Activated CD4-positive, alpha-beta T cell treated with anti-CD3 and anti-CD28 coated beads, Interleukin-2, amount 50 U/mL, for 1 hour (primary cell): ENCODE measurements around the gene AP2S1.
A peak's percentile ranks its signal among the peaks of the same experiment; 100 is the strongest.
"Not testable (repeated sequence)": the region's sequence is repeated elsewhere in the genome, so short reads cannot be mapped to it uniquely, and the experiment has no call there.

Source experiments
- DNase-seq: peaks from one replicate; pipeline ENCODE4 v3.0.0-alpha.2; 2020

Gene AP2S1

DNA sequence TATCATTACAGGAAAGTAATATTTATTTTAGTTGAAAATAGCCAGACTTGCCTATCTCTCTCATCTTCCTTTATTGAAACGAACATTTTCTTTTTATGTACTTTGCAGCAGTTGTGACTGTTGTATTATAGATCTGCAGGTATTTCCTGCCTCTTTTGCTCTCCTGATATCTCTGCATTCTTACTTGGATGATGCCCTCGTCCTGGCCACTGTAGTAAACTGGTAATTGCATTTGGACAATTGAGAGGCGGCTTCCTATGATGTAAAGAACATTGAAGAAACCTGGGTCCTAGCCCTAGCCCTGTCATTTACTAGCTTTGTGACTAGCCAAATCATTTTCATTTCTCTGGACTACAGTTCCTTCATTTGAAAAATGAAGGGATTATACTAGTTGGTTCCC, 16.5 kb upstream of the AP2S1 start:
- no peak for DNase-seq

DNA sequence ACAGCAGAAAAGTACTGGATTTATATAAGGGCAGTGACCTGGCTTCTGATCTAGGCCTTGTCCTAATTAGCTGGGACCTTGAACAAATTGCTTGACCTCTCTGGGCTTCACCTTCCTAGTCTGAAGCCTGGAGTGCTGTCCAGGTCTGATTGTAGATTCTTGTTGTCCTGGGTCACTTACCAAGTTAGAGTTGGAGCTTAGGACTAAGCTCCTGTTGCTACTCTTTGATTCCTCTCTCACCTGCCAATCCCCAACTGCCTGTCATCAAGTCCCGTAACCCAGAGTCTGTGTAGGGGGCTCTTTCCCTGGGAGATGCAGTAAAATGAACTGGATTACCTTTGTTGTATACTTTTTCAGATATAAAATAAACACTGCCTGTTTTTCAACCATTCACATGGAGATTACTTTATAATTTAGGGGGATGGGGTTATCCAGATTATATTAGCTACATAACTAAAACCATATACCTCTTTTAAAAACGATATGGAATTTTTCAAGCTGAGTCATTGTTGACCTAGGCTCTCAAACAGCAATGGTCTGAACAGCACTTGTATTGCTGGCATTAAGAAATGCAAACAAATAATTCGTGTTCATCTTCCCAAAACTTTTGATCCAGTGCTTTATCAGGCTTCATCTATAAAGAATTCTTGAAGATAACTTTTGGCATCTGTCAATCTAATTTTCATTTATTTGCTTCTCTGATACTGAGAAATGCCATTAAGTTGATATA, 15.9 kb upstream of the AP2S1 start:
- no peak for DNase-seq

DNA sequence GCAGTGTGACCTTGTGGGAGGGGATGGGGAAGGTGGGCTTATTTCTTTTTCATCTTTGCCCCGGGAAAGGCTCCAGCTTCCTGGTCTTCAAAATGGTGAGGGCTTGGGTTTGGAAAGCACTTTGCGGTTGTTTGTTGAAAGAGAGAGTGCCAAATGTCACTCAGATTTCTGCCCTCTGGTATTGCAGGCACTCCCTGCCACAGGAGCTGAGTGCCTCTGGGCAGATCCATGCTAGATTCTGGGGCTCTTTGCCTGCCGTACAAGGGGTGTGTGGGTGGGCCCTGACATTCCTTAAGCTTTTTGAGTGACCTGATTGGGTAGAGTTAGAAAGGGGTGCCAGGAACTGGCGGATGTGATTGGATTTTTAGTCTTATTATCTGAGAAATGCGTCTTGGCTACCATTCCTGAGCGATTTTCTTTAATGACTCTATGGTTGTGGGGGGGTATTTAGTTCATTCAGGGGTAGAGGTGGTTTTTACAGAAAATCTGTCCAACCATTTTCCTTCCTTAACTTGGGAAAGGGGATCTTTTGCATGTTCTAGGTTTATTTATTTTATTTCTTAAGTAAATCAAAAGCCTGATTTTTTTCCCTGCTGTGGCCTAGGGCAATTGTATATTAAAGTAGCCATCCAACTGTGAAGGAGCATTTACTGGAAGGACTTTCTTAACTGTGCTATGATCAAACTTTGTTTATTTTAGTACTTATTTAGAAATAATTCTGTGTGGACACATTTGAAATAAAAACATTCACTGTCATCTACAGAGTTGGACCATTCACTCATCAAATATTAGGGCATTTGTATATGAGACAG, 13.4 kb upstream of the AP2S1 start:
- DNase-seq: no peak

DNA sequence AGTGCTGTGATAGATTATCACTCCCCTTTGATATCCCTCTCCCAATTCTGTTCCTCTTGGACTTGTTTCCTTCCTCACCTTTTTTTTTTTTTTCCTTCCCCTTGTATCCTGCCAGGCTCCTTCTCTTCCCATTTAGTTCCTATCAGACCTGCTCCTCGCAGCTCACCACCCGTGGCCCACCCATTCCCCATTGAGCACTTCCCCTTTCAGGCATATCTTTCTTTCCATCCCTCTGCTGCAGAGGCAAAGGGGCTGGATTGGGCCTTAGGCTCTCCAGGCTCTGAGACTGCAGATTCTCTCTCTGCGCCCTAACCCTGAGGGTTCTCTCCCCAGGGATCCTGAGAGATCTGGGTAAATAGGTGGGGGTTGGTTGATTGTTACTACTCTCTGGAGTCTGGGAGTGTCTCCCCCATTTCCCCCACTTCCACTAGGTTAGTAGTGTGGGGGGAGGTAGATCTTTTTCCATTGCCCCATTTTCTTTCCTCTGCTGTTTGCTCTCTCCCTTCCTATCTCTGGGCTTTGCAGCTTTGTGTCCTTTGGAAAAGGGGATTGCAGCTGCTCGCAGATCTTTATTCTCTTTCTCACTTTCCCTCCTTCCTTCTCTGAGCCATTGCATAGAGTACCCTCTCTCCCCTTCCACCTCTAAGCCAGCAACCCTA, 12.5 kb upstream of the AP2S1 start:
- DNase-seq: no peak

DNA sequence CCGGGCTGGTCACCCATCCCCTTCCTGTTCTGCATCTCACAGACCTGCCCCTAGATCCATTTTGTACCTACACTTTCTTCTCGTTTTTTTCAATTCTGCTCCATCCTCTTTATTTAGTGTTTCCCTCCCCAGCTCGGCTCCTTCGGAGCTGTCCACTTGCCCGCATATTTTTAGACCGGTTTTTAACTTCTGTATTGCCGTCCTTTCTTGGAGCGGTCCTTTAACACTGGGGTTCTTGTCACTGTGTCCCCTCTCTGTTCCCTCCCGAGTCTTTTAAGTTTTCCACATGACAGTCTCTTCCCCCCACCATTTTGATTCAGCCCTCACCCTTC, 11.8 kb upstream of the AP2S1 start:
- DNase-seq: no peak

DNA sequence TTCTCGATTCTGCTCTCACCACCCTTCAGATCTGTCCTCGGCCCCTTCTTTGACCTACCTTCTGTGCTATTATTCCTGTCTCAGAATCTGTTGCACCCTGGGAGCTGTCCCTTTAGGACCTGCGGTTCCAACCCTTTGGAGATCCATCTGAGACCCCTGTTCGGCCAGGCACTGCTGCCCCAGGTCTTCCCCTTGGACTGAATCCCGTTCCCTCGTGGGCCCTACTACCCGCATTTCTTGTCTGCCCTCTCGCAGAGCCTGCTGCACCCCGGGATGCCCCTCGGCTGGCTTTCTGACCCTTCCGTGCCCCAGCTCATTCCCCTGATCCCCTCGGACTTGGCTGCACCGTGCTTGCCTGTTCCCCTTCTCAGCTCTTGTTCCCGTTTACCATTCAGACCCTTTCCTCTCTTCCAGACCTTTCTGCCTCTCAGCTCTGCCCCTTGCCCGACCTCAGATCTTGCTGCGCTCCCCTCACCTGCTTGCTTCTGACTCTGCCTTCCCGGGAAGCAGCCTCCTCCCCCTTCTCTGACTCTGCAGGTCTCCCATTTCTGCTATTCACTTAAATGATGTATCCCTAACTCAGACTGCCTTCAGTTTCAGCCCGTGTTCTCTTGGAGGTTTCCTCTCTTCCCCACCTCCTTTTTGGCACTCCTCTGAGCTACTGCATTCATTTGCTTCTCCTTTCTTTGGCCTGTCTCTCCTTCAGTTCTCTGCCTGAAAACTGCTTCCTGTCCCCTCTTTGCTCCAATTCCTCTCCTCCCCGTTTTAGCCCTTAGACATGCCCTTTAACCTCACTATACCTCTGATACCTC, 11.3 kb upstream of the AP2S1 start:
- DNase-seq: no peak

DNA sequence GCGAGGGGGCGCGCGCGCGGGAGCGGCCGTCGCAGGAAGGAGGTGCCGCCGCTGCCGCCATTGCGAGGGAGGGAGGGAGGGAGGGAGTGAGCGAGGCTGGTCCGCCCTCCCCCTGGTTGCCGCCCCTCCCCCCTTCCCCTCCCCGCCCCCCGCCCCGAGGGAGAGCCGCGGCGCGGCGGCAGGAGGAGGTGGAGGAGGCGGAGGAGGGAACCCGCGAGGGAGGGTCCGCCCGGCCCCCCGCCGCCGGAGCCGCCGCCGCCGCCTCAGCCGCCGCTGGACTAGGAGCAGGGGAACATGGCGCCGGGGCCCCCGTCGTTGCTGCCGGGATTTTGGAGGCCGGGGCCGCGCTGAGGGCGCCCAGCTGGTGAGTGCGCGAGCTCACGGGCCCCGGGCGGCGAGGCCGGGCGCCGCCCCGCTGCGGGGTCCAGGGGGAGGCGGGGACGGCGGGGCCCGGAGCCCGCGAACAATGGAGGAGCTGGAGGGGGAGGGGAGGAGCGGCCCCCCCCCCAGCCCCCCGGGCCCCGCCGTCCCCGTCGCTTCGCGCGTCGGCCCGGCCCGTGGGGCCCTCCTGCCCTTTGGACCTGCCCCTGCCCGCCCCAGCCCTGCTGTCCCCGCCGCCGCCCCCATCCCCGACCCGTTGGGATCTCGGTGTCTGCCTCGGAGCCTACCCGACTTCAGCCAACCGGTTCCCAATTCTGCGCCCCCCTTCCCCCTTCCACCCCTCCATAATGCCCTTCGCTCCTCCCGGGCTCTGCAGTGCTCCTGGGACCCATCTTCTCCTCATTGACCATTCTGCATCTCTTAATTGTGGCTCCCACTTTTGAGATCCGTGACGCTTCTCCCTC, 10.4 kb upstream of the AP2S1 start, which contains the start of gene ARHGAP35:
TSS of gene ARHGAP35 (plus strand) at position 152 of the 845 bp plus-strand sequence. CDS start 57,679 bp downstream, outside the sequence.
- peak; percentile 77 for DNase-seq

DNA sequence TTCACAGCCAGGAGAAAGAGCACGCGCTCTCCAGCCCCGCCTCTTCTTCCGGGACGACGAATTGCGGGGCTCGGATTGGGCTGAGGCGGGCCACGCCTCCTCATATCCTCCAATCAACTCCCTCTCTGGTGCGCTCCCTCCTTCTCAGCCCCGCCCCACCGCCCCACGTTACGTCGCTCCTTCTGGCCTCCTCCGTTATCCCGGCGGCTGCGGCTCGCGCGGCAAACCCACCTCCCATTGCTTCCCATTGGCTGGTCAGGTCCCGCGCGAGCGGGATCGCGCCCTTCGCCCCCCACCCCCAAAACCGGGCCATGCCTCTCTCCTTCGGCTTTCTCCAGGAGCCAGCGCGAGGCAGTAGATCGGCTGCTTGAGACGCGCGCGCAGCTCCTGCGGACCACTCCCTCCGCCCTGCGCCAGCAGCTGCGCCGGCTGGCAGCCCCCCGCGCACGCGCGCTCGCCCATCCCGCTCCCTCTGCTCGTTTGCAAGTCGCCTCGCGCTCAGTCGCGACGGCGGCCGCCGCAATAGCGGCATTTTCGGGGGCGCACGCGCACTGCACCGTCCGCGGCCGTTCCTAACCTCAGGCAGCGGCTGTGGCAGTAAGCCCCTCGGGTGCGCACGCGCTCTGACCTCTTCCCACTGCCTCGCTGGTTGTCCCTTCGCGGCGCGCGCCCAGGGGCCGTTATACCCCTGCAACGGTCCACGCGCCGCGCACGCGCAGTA, 9.6 kb upstream of the AP2S1 start:
- peak; percentile 91 for DNase-seq

DNA sequence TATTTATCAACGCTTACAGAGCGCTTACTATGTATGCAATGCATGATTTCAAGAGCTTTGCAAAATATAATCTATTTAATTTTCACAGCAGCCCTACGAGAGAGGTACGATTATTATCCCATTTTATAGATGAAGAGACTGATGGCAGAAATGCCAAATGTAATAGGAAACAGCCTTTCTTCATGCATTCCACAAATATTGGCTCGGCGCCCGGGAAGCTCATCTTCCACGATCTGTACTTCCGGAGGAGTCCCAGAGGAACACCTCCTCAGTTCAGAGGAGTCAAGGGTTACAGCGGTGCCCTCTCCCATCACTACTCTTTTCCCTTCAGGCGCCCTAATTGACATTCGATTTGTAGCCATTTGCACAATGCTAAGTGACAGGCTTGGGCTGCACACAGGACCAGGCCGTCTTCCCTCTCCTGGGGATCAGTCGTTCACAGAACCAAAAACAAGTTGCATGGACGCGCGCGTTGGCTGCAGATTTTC, 9.0 kb upstream of the AP2S1 start:
- DNase-seq: no peak

DNA sequence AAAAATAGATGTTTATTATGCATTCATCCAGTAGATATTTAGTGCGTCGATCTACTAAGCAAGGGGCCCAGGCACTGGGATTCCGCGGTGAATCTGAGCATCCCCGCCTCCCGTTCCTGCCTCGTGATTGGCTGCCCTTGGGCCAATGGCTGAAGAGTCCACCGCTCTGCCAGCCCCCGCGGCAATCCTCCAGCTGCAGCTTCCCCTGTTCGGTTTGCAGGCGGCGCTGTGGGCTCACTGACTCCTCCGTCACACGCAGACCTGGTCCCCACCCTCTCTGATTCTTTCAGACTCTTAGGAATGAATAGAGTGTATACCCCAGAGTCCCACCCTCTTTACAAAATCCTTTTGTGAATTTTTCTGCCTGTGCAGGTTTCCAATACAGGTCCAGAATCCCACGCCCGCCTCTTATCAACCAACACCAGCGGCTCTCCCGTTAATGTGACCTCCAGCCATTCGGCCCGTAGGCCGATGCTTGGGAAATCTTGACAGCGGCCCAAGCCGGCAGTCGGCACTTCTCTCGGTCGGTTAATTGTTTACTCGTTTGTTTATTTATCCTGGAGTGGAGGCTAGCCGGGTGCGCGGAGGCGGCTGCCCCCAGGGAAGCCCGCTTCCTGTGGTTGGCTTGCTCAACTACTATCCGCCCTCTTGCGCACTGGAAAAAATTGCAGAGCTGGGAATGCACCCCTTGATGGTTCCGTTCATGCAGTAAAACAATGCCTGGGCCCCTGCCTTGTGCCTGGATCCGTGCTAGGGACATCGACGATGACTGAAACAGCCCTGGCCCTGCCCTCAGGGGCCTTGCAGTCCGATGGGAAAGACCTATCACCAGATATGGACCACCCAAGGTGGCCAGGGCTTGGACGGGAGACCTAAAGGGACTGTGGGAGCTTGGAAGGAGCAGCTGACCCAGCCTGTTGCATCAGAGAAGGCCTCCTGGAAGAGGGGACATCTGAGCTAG, 5.7 kb upstream of the AP2S1 start:
- DNase-seq: peak; percentile 90

DNA sequence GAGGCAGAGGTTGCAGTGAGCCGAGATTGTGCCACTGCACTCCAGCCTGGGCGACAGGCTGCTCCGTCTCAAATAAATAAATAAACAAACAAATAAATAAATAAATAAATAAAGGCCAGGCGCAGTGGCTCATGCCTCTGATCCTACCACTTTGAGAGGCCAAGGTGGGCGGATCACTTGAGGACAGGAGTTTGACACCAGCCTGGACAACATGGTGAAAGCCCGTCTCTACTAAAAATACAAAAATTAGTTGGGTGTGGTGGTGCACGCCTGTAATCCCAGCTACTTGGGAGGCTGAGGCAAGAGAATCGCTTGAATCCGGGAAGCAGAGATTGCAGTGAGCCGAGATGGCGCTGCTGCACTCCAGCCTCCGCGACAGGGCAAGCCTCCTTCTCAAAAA, 4.1 kb upstream of the AP2S1 start:
- not testable (repeated sequence) for DNase-seq

DNA sequence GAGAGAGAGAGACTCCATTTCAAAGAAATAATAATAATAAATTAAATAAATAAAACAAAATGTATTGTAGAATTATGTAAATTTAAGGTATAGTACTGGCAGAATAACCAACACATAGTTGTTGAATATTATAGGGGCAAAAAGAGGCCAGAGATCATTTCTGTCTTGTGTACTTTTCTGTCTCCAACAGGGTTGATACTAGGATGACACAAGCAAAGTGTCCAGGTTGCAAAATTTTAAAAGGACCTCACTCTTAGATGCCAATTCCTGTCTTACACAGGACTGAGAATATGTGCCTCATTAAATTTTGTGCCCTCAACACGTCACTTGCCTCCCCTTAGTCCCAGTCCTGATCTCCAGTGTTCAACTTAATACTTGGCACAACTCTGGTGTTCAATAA, 2.2 kb upstream of the AP2S1 start:
- DNase-seq: no peak

DNA sequence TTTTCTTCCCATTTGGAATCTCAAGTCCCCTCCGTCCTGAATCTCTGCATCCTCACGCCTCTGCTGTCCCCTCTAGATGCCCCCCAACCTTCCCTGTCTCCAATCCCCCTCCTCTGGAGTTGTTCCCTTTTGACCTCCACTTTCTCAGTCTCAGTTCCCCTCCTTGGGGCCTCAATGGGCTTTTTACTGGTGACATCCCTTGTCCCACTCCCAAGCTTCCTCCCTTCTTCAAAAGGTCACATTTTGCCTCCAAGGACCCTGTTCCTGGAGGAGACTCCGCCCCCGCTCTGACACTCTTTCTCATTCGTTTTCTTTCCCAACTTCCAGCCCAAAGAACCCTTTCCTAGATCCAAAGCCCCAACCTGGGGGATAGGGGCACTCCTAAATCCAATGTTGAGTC, 1.0 kb downstream of the AP2S1 start:
- no peak for DNase-seq

DNA sequence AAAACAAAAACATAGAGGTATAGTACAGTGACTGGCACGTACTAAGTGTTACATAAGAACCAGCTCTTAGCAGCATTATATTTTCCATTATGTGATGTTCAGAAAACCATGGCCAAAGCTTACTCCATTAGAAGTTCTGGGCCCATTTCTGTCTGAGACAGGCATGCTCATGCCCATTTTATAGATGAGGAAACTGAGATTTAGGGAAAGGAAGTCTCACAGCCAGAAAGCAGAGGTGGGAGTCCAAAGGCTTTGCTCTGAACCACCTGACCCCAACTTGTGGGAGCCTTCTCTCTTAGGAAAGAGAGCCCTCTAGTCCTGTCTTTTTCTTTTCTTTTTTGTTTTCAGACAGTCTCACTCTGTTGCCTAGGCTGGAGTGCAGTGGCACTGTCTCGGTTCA, 2.3 kb downstream of the AP2S1 start:
- DNase-seq: no peak

DNA sequence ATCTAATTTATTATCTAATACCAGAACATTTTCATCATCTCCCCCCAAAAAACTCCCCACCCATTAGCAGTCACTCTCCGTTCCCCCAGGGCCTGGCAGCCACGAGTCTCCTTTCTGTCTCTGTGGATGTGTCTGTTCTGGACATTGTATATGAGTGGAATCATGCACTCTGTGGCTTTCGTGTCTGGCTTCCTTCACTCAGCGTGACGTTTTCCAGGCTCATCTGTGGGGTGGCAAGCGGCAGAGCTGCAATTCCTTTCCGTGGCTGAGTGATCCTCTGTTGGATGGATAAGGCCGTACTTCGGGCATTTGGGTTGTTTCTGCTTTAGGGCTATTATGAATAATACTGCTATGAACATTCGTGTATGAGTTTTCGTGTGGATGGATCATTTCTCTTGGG, 3.1 kb downstream of the AP2S1 start:
- DNase-seq: no peak

DNA sequence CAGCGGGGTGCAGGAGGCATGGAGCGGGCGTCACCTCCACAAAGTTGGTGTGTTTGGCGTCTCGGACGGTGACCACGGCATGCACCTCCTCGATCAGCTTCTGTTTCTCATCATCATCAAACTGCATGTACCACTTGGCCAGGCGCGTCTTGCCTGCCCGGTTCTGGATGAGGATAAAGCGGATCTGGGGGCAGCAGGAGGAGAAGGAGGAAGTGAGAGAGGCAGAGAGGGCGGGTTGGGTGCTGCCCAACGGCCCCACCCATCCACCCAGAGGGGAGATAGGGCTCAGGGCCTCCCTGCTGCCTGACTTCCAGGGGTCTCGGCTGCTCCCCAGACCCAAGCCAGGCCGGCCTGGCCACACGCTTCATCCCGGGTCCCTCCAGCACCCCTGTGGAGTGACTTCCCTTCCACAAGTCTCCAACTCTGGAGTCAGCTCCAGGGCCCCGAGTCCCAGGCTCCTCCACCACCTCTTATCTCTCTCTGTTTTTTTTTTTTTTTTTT, 4.6 kb downstream of the AP2S1 start:
- no peak for DNase-seq

DNA sequence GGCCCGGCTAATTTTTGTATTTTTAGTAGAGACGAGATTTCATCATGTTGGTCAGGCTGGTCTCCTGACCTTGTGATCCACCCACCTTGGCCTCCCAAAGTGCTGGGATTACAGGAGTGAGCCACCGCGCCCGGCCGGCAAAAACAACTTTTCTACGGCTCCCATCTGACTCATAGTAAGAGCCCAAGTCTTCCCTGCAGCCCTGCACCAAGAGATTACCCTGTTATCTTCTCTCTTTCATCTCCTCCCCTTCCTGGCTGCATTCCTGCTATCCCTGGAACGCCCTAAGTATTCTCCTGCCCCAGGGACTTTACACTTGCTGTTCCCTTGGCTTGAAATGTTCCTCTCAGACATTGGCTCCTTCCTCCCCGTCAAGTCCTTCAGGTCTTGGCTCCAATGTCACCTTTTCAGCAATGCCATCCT, 6.6 kb downstream of the AP2S1 start:
- DNase-seq: no peak

DNA sequence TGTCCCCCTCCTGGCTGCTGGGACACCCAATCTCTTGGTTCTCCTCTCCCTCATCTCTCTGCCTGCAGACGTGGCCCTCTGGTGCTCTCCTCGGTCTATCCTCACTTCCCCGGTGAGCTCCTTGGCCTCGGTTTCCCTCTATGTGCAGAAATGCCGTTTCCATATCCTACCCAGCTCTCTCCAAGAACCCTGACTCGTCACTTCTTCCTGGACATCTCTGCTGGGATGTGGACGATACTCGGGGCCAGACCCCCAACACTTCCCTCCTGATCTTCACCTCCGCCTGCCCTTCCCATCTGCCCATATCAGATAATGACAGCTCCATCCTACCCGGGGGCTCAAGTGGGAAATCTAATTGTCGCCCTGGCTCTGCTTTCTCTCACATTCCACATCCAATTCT, 7.9 kb downstream of the AP2S1 start:
- no peak for DNase-seq

DNA sequence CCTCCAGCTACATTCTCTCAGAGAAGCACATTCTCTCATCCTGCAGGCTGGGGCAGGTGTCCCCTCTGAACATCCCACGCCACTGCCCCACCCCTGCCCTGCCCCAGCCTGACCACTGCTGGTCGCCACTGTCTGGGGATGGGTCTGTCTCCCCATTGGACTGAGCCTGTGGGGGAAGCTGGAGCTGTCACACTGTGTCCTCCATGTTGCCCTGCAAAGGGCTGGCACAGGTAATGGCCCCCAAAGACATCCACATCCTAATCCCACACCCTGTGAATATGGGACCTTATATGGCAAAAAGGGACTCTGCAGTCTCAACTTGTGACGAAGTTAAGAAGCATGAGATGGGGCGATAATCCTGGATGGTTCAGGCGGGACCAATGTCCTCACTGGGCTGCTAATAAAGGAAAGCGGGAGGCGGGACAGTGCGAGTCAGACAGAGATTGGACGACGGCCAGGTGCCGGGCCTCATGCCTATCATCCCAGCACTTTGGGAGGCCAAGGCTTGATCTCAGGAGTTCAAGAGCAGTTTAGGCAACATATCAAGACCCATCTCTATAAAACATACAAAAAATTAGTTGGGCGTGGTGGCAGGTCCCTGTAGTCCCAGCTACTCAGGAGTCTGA, 9.1 kb downstream of the AP2S1 start:
- no peak for DNase-seq
